ENCODE data around the gene ARHGEF4.
"Not testable (repeated sequence)": the region's sequence is repeated elsewhere in the genome, so short reads cannot be mapped to it uniquely, and the experiment has no call there.

Gene ARHGEF4

GRCh38 chr2:131047920-131048560, 211.3 kb downstream of the ARHGEF4 start:
- DNase-seq, result no peak
- in situ Hi-C loops (cut with HindIII; ENCODE audit: low pct_ligation_motif_present, low pct_unique_long_range_greater_than_20kb, low sequenced_read_pairs), result no loop called here

- no peak for DNase-seq
- in situ Hi-C loops (cut with HindIII; ENCODE audit: low pct_ligation_motif_present, low pct_unique_long_range_greater_than_20kb, low sequenced_read_pairs), result no loop called here
Observed at GRCh38 chr2:131048641-131049040, 211.9 kb downstream of the ARHGEF4 start.

- in situ Hi-C loops (cut with HindIII; ENCODE audit: low pct_ligation_motif_present, low pct_unique_long_range_greater_than_20kb, low sequenced_read_pairs), result no loop called here
Observed at GRCh38 chr2:131049150-131049718, 212.5 kb downstream of the ARHGEF4 start.

GRCh38 chr2:131050896-131051295, 214.2 kb downstream of the ARHGEF4 start:
- no peak for DNase-seq
- in situ Hi-C loops (cut with HindIII; ENCODE audit: low pct_ligation_motif_present, low pct_unique_long_range_greater_than_20kb, low sequenced_read_pairs), result no loop called here

More at GRCh38 chr2:131049150-131049718, 212.5 kb downstream of the ARHGEF4 start:
- no peak for DNase-seq

- no peak for DNase-seq
- in situ Hi-C loops (cut with HindIII; ENCODE audit: low pct_ligation_motif_present, low pct_unique_long_range_greater_than_20kb, low sequenced_read_pairs), result no loop called here
Observed at GRCh38 chr2:131052741-131053263, 216.1 kb downstream of the ARHGEF4 start.

- no peak for DNase-seq
- in situ Hi-C loops (cut with HindIII; ENCODE audit: low pct_ligation_motif_present, low pct_unique_long_range_greater_than_20kb, low sequenced_read_pairs), result no loop called here
Observed at GRCh38 chr2:131054488-131054887, 217.8 kb downstream of the ARHGEF4 start.

GRCh38 chr2:131055169-131056065, 218.7 kb downstream of the ARHGEF4 start:
- in situ Hi-C loops (cut with HindIII; ENCODE audit: low pct_ligation_motif_present, low pct_unique_long_range_greater_than_20kb, low sequenced_read_pairs), result no loop called here
- DNase-seq, result no peak

- in situ Hi-C loops (cut with HindIII; ENCODE audit: low pct_ligation_motif_present, low pct_unique_long_range_greater_than_20kb, low sequenced_read_pairs), result no loop called here
- no peak for DNase-seq
Observed at GRCh38 chr2:131056204-131056931, 219.7 kb downstream of the ARHGEF4 start.

- in situ Hi-C loops (cut with HindIII; ENCODE audit: low pct_ligation_motif_present, low pct_unique_long_range_greater_than_20kb, low sequenced_read_pairs), result no loop called here
- DNase-seq, result no peak
Observed at GRCh38 chr2:131056932-131057287, 220.2 kb downstream of the ARHGEF4 start.

GRCh38 chr2:131058214-131058843, 221.6 kb downstream of the ARHGEF4 start:
- in situ Hi-C loops (cut with HindIII; ENCODE audit: low pct_ligation_motif_present, low pct_unique_long_range_greater_than_20kb, low sequenced_read_pairs), result no loop called here
- no peak for DNase-seq

GRCh38 chr2:131058920-131059319, 222.2 kb downstream of the ARHGEF4 start:
- in situ Hi-C loops (cut with HindIII; ENCODE audit: low pct_ligation_motif_present, low pct_unique_long_range_greater_than_20kb, low sequenced_read_pairs), result no loop called here
- no peak for DNase-seq

GRCh38 chr2:131063501-131064283, 227.0 kb downstream of the ARHGEF4 start:
- no peak for DNase-seq
- in situ Hi-C loops (cut with HindIII; ENCODE audit: low pct_ligation_motif_present, low pct_unique_long_range_greater_than_20kb, low sequenced_read_pairs), result no loop called here

GRCh38 chr2:131064589-131065512, 228.1 kb downstream of the ARHGEF4 start:
- DNase-seq, result no peak
- in situ Hi-C loops (cut with HindIII; ENCODE audit: low pct_ligation_motif_present, low pct_unique_long_range_greater_than_20kb, low sequenced_read_pairs), result no loop called here

GRCh38 chr2:131067465-131068125, 230.9 kb downstream of the ARHGEF4 start:
- in situ Hi-C loops (cut with HindIII; ENCODE audit: low pct_ligation_motif_present, low pct_unique_long_range_greater_than_20kb, low sequenced_read_pairs), result no loop called here
- DNase-seq, result no peak

GRCh38 chr2:131068172-131068571, 231.5 kb downstream of the ARHGEF4 start:
- DNase-seq; in situ Hi-C loops (cut with HindIII; ENCODE audit: low pct_ligation_motif_present, low pct_unique_long_range_greater_than_20kb, low sequenced_read_pairs): not testable (repeated sequence)

GRCh38 chr2:131075578-131075977, 238.9 kb downstream of the ARHGEF4 start:
- in situ Hi-C loops (cut with HindIII; ENCODE audit: low pct_ligation_motif_present, low pct_unique_long_range_greater_than_20kb, low sequenced_read_pairs); DNase-seq: not testable (repeated sequence)
